Gastroesophageal sphincter (tissue), 3 donors: ENCODE data around the gene DYSF.

Experiments used
- CTCF ChIP-seq, 4 experiments: fragments of 200-600 bp in 2 of 4; fragments of 450-650 bp in 2 of 4; sonication (generic) in 1 of 4; IDR thresholded peaks; one replicate each; pipeline ENCODE4 v1.5.1; 2017 to 2019; ENCODE audit warnings: antibody characterized with exemption in 4 of 4, mild to moderate bottlenecking in 2 of 4, moderate library complexity in 2 of 4
- POLR2A ChIP-seq, 2 donors: fragments of 450-650 bp; IDR thresholded peaks; one replicate each; pipeline ENCODE4 v1.6.1; 2017; ENCODE audit warnings: antibody characterized with exemption in 2 of 2, mild to moderate bottlenecking in 2 of 2, moderate library complexity in 1 of 2
- POLR2AphosphoS5 ChIP-seq: sonication (generic); formaldehyde crosslinking; IDR thresholded peaks from one replicate; pipeline ENCODE4 v1.6.1; 2017; ENCODE audit warnings: antibody characterized with exemption

GRCh38 chr2:71611247-71611646 lies 157.9 kb downstream of the DYSF start:
- no peak for TF ChIP-seq POLR2AphosphoS5
- TF ChIP-seq POLR2A (IDR thresholded peaks at IDR 0.05): no peak
- no peak for TF ChIP-seq CTCF (IDR thresholded peaks at IDR 0.05)
